HFF-Myc (cell line): Measurements from ENCODE around the gene PSRC1.

ENCODE experiments used
- DNase-seq: peaks from one replicate; pipeline ENCODE4 v3.0.0-alpha.2; 2011; ENCODE audit warnings: low read depth; ENCODE audit errors: extremely low read depth
- H3K4me3 ChIP-seq: replicated peaks from 2 replicates; pipeline ENCODE4 v1.5.1; 2011; ENCODE audit warnings: low read depth, mild to moderate bottlenecking, control low read depth, low read length
- CTCF ChIP-seq: IDR thresholded peaks from 2 replicates; pipeline ENCODE4 v1.5.1; 2012; ENCODE audit warnings: mild to moderate bottlenecking, low read depth, low read length, control low read depth; ENCODE audit errors: missing control alignments

The PSRC1 gene

GRCh38 chr1:109298666-109299557 is 16.0 kb upstream of the PSRC1 start:
- no peak for TF ChIP-seq CTCF
- no peak for DNase-seq
- H3K4me3 ChIP-seq: no peak overlapping the region

GRCh38 chr1:109296782-109297181 is 13.8 kb upstream of the PSRC1 start:
- DNase-seq: no peak
- TF ChIP-seq CTCF: no peak
- no peak overlapping the region for H3K4me3 ChIP-seq

DNA sequence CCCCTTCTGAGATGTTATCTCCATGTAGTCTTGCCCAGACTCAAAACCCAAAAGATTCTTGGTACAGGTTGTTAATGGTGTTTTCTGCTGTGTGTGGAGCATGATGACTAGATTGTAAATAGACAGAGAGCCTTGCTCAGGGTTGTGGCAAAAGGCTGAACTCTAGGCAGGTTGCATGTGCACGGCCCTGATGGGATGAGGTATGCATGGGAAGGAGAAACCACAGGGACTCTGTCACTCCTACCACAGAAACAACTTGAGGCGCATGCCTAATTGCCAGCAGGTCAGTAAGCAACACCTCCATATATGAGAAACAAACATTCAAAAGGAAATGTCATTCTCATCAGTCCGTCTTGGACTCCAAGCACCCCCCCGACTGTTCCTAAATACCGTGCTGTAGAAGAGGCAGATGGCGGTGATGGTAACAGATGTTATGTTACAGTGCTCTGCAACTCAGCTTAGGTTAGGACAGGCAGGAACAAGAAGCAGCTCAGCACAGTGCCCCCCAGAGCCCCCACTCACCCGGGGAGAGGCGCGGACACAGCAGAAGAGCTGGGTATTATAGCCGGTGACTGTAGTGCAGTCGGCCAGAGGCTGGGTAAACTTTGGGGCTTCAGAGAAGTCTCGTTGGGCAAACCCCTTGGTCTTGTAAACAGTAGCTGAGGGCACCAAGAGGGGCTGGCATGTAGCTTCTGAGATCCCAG is 12.9 kb upstream of the PSRC1 start:
- DNase-seq: no peak

DNA sequence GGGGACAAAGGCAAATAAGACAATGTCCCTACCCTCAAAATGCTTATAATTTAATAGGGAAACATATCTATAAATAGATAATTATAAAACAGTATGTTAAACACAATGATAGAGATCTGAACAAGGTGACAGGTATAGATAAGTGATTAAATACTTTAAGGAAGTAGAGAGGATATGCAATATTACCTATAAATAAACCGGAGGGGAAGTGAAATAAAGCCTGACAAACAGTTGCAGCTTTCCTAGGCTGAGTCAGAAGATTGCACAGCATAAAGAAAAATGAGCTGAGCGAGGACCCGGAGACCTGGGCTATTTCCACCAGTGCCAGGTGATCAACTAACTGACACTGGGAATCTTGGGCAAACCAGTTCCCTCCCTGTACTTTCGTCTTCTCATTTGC is 11.5 kb upstream of the PSRC1 start:
- no peak for DNase-seq

More for the DNA sequence above, 12.9 kb upstream of the PSRC1 start:
- no peak for TF ChIP-seq CTCF
- H3K4me3 ChIP-seq: no peak overlapping the region

GRCh38 chr1:109293026-109293425 is 10.1 kb upstream of the PSRC1 start:
- no peak for DNase-seq
- H3K4me3 ChIP-seq: no peak overlapping the region
- no peak for TF ChIP-seq CTCF

More for the DNA sequence above, 11.5 kb upstream of the PSRC1 start:
- no peak overlapping the region for H3K4me3 ChIP-seq
- TF ChIP-seq CTCF: no peak

- no peak for TF ChIP-seq CTCF
- DNase-seq: no peak
- H3K4me3 ChIP-seq: no peak overlapping the region
Measured at GRCh38 chr1:109292364-109292763, 9.4 kb upstream of the PSRC1 start.
